Thyroid gland (tissue), 4 donors: ENCODE measurements around the gene CASP8. TPM values are rescaled to one million over a fixed set of nuclear protein-coding genes. Genes with fewer than 3 reads are reported as not detected.

Source experiments
- DNase-seq, 2 donors: peaks; one replicate each; pipeline ENCODE4 v3.0.0-alpha.2; 2019
- H3K27ac ChIP-seq, 3 donors: fragments of 200-600 bp; sonication (generic); 1 replicate in 2 of 3; 2 replicates in 1 of 3; pipeline ENCODE4 v1.5.1; 2016 to 2019; ENCODE audit warnings: mild to moderate bottlenecking in 1 of 3, moderate library complexity in 1 of 3
- H3K27me3 ChIP-seq: fragments of 200-600 bp; sonication (generic); one replicate; pipeline ENCODE4 v1.5.1; 2019
- H3K36me3 ChIP-seq, 2 donors: fragments of 200-600 bp; sonication (generic); one replicate each; pipeline ENCODE4 v1.5.1; 2016 to 2019
- H3K4me1 ChIP-seq, 2 donors: fragments of 200-600 bp; sonication (generic); one replicate each; pipeline ENCODE4 v1.5.1; 2017 to 2019
- H3K4me3 ChIP-seq, 3 donors: fragments of 200-600 bp; sonication (generic); replicated peaks in 1 of 3; 1 replicate in 2 of 3; 2 replicates in 1 of 3; pipeline ENCODE4 v1.5.1; 2016; ENCODE audit warnings: mild to moderate bottlenecking in 1 of 3
- H3K9me3 ChIP-seq: fragments of 200-600 bp; sonication (generic); one replicate; pipeline ENCODE4 v1.5.1; 2017
- CTCF ChIP-seq, 6 experiments: fragments of 200-600 bp in 3 of 6; fragments of 450-650 bp in 3 of 6; sonication (generic) in 3 of 6; IDR thresholded peaks; one replicate each; pipeline ENCODE4 v1.5.1; 2016 to 2019; ENCODE audit warnings: antibody characterized with exemption in 6 of 6, mild to moderate bottlenecking in 2 of 6, inconsistent platforms in 1 of 6, moderate library complexity in 1 of 6
- POLR2A ChIP-seq, 2 donors: fragments of 450-650 bp; IDR thresholded peaks; one replicate each; pipeline ENCODE4 v1.6.1; 2017; ENCODE audit warnings: antibody characterized with exemption in 2 of 2, mild to moderate bottlenecking in 2 of 2, moderate library complexity in 1 of 2
- WGBS, 2 donors: methylation state at CpG; one replicate each; pipeline ENCODE4 v1.1.5; 2017; 5-methylcytosine and 5-hydroxymethylcytosine counted together
- intact Hi-C: fragments of 100-400 bp; cut with DNase I; formaldehyde crosslinking; loops from one replicate; pipeline ENCODE4 v1.15.1; 2023
- total RNA-seq, 4 donors: library from RNA; depleted of rRNA; stranded (reverse); fragments of >200 nt; gene quantifications; one replicate each; pipeline ENCODE4 v1.2.3, GENCODE V29; 2016

The CASP8 gene
- total RNA-seq, 4 donors from 2014 or later = 8.7 to 14.1 (median 9.6) TPM

GRCh38 chr2:201255408-201256033 lies 4.8 kb upstream of the CASP8 start:
- DNase-seq = no peak
- no peaks in the 10 kb centered on the region for H3K36me3 ChIP-seq
- no peaks in the 10 kb centered on the region for H3K9me3 ChIP-seq
- H3K27ac ChIP-seq = no peak overlapping the region
- TF ChIP-seq CTCF (IDR thresholded peaks at IDR 0.05) (no peak), POLR2A (IDR thresholded peaks at IDR 0.05) (no peak)
- WGBS, 2 donors = 93 to 99% methylated on average over 3 of the region's 3 CpGs
- H3K4me3 ChIP-seq = no peak overlapping the region
- peaks cover 0 to 4% of the 10 kb centered on the region in 2 donors for H3K4me1 ChIP-seq
- intact Hi-C loops = no loop called here
- H3K27me3 ChIP-seq = no peaks in the 10 kb centered on the region

- DNase-seq = no peak
- no peaks in the 10 kb centered on the region for H3K9me3 ChIP-seq
- no peak overlapping the region for H3K27ac ChIP-seq
- intact Hi-C loops = no loop called here
- H3K4me3 ChIP-seq = no peak overlapping the region
- 90 to 98% methylated on average over 3 of the region's 3 CpGs for WGBS, 2 donors
- no peaks in the 10 kb centered on the region for H3K36me3 ChIP-seq
- TF ChIP-seq POLR2A (IDR thresholded peaks at IDR 0.05) = no peak
- no peak for TF ChIP-seq CTCF (IDR thresholded peaks at IDR 0.05)
- no peaks in the 10 kb centered on the region for H3K27me3 ChIP-seq
- H3K4me1 ChIP-seq = peaks cover 0 to 4% of the 10 kb centered on the region in 2 donors
Observed at GRCh38 chr2:201256082-201256481, 4.3 kb upstream of the CASP8 start.

- DNase-seq = peak; percentile 8 to 20
- intact Hi-C loops = no loop called here
Observed at GRCh38 chr2:201257381-201257955, 2.9 kb upstream of the CASP8 start.

GRCh38 chr2:201257956-201258665 lies 2.2 kb upstream of the CASP8 start:
- DNase-seq = peak; percentile 90 to 92
- H3K4me1 ChIP-seq = peaks cover 0 to 12% of the 10 kb centered on the region in 2 donors
- H3K27me3 ChIP-seq = no peaks in the 10 kb centered on the region

More at GRCh38 chr2:201257381-201257955, 2.9 kb upstream of the CASP8 start:
- H3K27ac ChIP-seq = peak overlapping the region in 2 of 3 donors; percentile 83 to 89
- no peaks in the 10 kb centered on the region for H3K27me3 ChIP-seq
- H3K4me1 ChIP-seq = peaks cover 0 to 12% of the 10 kb centered on the region in 2 donors
- TF ChIP-seq POLR2A (IDR thresholded peaks at IDR 0.05) = no peak
- no peak for TF ChIP-seq CTCF (IDR thresholded peaks at IDR 0.05)
- H3K4me3 ChIP-seq = peak overlapping the region in 1 of 3 donors; percentile 38
- no peaks in the 10 kb centered on the region for H3K9me3 ChIP-seq
- no peaks in the 10 kb centered on the region for H3K36me3 ChIP-seq
- 43 to 44% methylated on average over 12 of the region's 12 CpGs for WGBS, 2 donors

More at GRCh38 chr2:201257956-201258665, 2.2 kb upstream of the CASP8 start:
- H3K36me3 ChIP-seq = no peaks in the 10 kb centered on the region
- TF ChIP-seq POLR2A (IDR thresholded peaks at IDR 0.05) = peak in 1 of 2 donors; percentile 47
- TF ChIP-seq CTCF (IDR thresholded peaks at IDR 0.05) = peak in 1 of 6 experiments; percentile 12
- peak overlapping the region; percentile 34 to 48 (median 38) for H3K4me3 ChIP-seq
- peak overlapping the region; percentile 83 to 89 (median 85) for H3K27ac ChIP-seq
- intact Hi-C loops = no loop called here
- 0 to 1% methylated on average over 10 of the region's 10 CpGs for WGBS, 2 donors
- H3K9me3 ChIP-seq = no peaks in the 10 kb centered on the region
